ENCODE results near the gene TBL1XR1. TPM values are rescaled to one million over a fixed set of nuclear protein-coding genes. Genes with fewer than 3 reads are reported as not detected.

TBL1XR1 gene
- total and polyA plus RNA-seq, 2 of the 13 experiments (the other 11 are each of a cell fraction or from before 2014, with no cell fraction given), result 57.7 to 62.5 TPM

- H4K20me1 ChIP-seq (ENCODE audit: insufficient read depth, low read length), result peaks cover 60% of the 10 kb centered on the region
- WGBS (ENCODE audit: low lambda C conversion rate), result 91% methylated on average over 8 of the region's 8 CpGs
- TSS peak; percentile 35 for BruUV-seq (replicated peaks)
- peaks cover 49% of the 10 kb centered on the region for H3K4me1 ChIP-seq (ENCODE audit: insufficient read depth, low read length)
- H2AFZ ChIP-seq (ENCODE audit: low read length), result no peak overlapping the region
- peaks cover 90% of the 10 kb centered on the region for H3K79me2 ChIP-seq (ENCODE audit: insufficient read depth, low read length)
- no peak overlapping the region for H3K27ac ChIP-seq (ENCODE audit: extremely low read length, insufficient read depth, low read length)
- in situ Hi-C loops (cut with HindIII; ENCODE audit: extremely low pct_ligation_motif_present, low pct_unique_long_range_greater_than_20kb) (no loop called here), intact Hi-C loops (cut with micrococcal nuclease; ENCODE audit: unreplicated experiment) (no loop called here)
- no peak overlapping the region for H3K4me3 ChIP-seq (replicated peaks in 1 of 3; ENCODE audit: insufficient read depth in 1 of 3, low read depth in 2 of 3, low read length in 3 of 3)
- no peaks in the 10 kb centered on the region for H3K9me3 ChIP-seq (ENCODE audit: low read length)
- FAIRE-seq (no peak), DNase-seq (ENCODE audit: low spot score) (no peak), ATAC-seq (no peak)
- H3K4me2 ChIP-seq (ENCODE audit: low read depth, low read length), result no peak overlapping the region
- peaks cover 2 to 5% of the 10 kb centered on the region in 2 experiments; a peak in 1 of 5 replicates for H3K36me3 ChIP-seq (replicated peaks in 1 of 2; ENCODE audit: control insufficient read depth in 1 of 2, insufficient read depth in 2 of 2, low read length in 2 of 2)
- CTCF ChIA-PET (ENCODE audit: low intra/inter-chr PET ratio, low total read pairs), result no interaction called here
- POLR2A ChIA-PET, result no interaction called here
- H3K27me3 ChIP-seq (ENCODE audit: control insufficient read depth in 1 of 2, insufficient read depth in 2 of 2, low read length in 2 of 2), result no peaks in the 10 kb centered on the region
- H3K9ac ChIP-seq (ENCODE audit: insufficient read depth, low read depth, low read length), result no peak overlapping the region
- TF ChIP-seq TARDBP (CRISPR knock-in tag; IDR thresholded peaks at IDR 0.05) (no peak), ZNF660 (CRISPR knock-in tag; IDR thresholded peaks at IDR 0.05; ENCODE audit: borderline replicate concordance, low read depth) (no peak), ZNF512B (CRISPR knock-in tag; IDR thresholded peaks at IDR 0.05; ENCODE audit: borderline replicate concordance) (no peak), ERF (CRISPR knock-in tag; IDR thresholded peaks at IDR 0.05) (no peak), ZNF207 (IDR thresholded peaks at IDR 0.05; ENCODE audit: borderline replicate concordance) (no peak), CSRNP1 (CRISPR knock-in tag; IDR thresholded peaks at IDR 0.05) (no peak), ZNF790 (CRISPR knock-in tag; IDR thresholded peaks at IDR 0.05; ENCODE audit: borderline replicate concordance) (no peak), HNRNPUL1 (IDR thresholded peaks at IDR 0.05; ENCODE audit: low read depth, low read length) (no peak), BRCA1 (CRISPR knock-in tag; IDR thresholded peaks at IDR 0.05) (no peak), RAD51 (IDR thresholded peaks at IDR 0.05; ENCODE audit: borderline replicate concordance) (no peak)
- TF ChIP-seq, protein P1, sequence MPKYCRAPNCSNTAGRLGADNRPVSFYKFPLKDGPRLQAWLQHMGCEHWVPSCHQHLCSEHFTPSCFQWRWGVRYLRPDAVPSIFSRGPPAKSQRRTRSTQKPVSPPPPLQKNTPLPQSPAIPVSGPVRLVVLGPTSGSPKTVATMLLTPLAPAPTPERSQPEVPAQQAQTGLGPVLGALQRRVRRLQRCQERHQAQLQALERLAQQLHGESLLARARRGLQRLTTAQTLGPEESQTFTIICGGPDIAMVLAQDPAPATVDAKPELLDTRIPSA (CRISPR knock-in tag; IDR thresholded peaks at IDR 0.05; ENCODE audit: borderline replicate concordance), result no peak
- TF ChIP-seq, protein P2, sequence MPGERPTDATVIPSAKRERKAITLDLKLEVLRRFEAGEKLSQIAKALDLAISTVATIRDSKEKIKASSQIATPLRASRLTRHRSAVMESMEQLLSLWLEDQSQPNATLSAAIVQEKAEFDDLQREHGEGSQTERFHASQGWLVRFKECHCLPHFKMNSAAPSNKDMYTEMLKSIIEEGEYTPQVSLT (CRISPR knock-in tag; IDR thresholded peaks at IDR 0.05; ENCODE audit: borderline replicate concordance, low read depth), result no peak
Observed at GRCh38 chr3:177133860-177134815, 63.1 kb downstream of the TBL1XR1 start.
